ENCODE results near the gene IFNL3.

Gene IFNL3

GRCh38 chr19:39193803-39194202 is 51.0 kb downstream of the IFNL3 start:
- DNase-seq (ENCODE audit: low spot score): no peak

All from kidney capillary endothelial cell (primary cell).